DND-41 (cell line): ENCODE data around the gene FOXP1.

ENCODE experiments used
- ATAC-seq: fragments of 200-7000 bp; cut with Tn5 transposase; 3 replicates; pipeline ENCODE4 v1.9.1; 2021; ENCODE audit warnings: low read depth; ENCODE audit not compliant: insufficient read depth
- DNase-seq: peaks from one replicate; pipeline ENCODE4 v3.0.0-alpha.2; 2020
- H2AFZ ChIP-seq: 2 replicates; pipeline ENCODE4 v1.6.0; 2012; ENCODE audit warnings: low read depth, low read length
- H3K27ac ChIP-seq: 2 replicates; pipeline ENCODE4 v1.5.1; 2012; ENCODE audit warnings: low read length, inconsistent platforms
- H3K27me3 ChIP-seq: fragments of 200-600 bp; sonication (generic); 2 replicates; pipeline ENCODE4 v1.6.0; 2012; ENCODE audit warnings: low read length, mild to moderate bottlenecking, inconsistent platforms; ENCODE audit not compliant: insufficient read depth, poor library complexity
- H3K36me3 ChIP-seq: 2 replicates; pipeline ENCODE4 v1.5.1; 2012; ENCODE audit warnings: low read length, inconsistent platforms; ENCODE audit not compliant: insufficient read depth
- H3K4me1 ChIP-seq: 2 replicates; pipeline ENCODE4 v1.5.1; 2012; ENCODE audit warnings: mild to moderate bottlenecking, low read length; ENCODE audit not compliant: insufficient read depth
- H3K4me2 ChIP-seq: 2 replicates; pipeline ENCODE4 v1.6.0; 2012; ENCODE audit warnings: mild to moderate bottlenecking, moderate library complexity, low read length, inconsistent platforms; ENCODE audit not compliant: insufficient read depth
- H3K4me3 ChIP-seq, 2 experiments: fragments of 200-600 bp in 1 of 2; shearing (Covaris generic) in 1 of 2; 2 replicates each; pipeline ENCODE4 v1.5.1; 2012 to 2016; ENCODE audit warnings: inconsistent platforms in 2 of 2, low read length in 2 of 2, mild to moderate bottlenecking in 2 of 2, low read depth in 1 of 2, moderate library complexity in 1 of 2
- H3K79me2 ChIP-seq: 2 replicates; pipeline ENCODE4 v1.6.0; 2012; ENCODE audit warnings: low read length, inconsistent platforms; ENCODE audit not compliant: insufficient read depth
- H3K9ac ChIP-seq: 2 replicates; pipeline ENCODE4 v1.6.0; 2012; ENCODE audit warnings: low read depth, mild to moderate bottlenecking, inconsistent platforms, low read length, moderate library complexity
- H3K9me3 ChIP-seq: 2 replicates; pipeline ENCODE4 v1.5.1; 2012; ENCODE audit warnings: low read length, moderate library complexity, mild to moderate bottlenecking, inconsistent platforms; ENCODE audit not compliant: insufficient read depth, severe bottlenecking
- H4K20me1 ChIP-seq: 2 replicates; pipeline ENCODE4 v1.6.0; 2012; ENCODE audit warnings: low read length; ENCODE audit not compliant: insufficient read depth
- CTCF ChIP-seq: IDR thresholded peaks from 2 replicates; pipeline ENCODE4 v1.5.1; 2012; ENCODE audit warnings: borderline replicate concordance, low read length, moderate library complexity, mild to moderate bottlenecking; ENCODE audit not compliant: poor library complexity, severe bottlenecking; ENCODE audit errors: extremely low read depth
- EZH2 ChIP-seq: IDR thresholded peaks from 3 replicates; pipeline ENCODE4 v1.6.1; 2012; ENCODE audit warnings: borderline replicate concordance, low read depth, mild to moderate bottlenecking, moderate library complexity, low read length, inconsistent platforms; ENCODE audit not compliant: severe bottlenecking

The FOXP1 gene

DNA sequence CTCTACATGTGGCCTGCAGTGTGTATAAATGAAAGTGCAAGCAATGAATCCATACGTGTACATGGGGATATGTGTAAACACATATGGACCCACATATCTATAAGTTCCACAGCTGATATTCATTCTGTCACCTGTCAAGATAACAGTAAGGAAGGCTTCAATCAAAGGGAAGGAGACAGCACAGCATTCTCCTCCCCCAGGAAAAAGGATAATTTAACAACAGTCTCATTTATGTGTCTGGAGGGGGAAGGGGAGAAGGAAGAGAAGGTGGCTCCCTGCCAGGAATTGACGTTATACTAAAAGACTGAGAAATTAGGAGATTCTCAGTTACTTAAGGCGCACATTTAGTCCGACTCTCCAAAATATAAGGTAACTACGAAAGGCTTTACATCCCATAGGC, 345.9 kb downstream of the FOXP1 start:
- Histone ChIP-seq H3K4me1 (no peaks in the 10 kb centered on the region), H3K9ac (no peak overlapping the region)

GRCh38 chr3:71235846-71236245, 347.7 kb downstream of the FOXP1 start:
- Histone ChIP-seq H3K9ac (no peak overlapping the region), H3K4me2 (no peak overlapping the region), H3K79me2 (no peaks in the 10 kb centered on the region), H3K27ac (no peak overlapping the region), H3K9me3 (no peaks in the 10 kb centered on the region), H3K4me3 (no peak overlapping the region), H3K27me3 (no peaks in the 10 kb centered on the region), H4K20me1 (no peaks in the 10 kb centered on the region), H2AFZ (no peak overlapping the region), H3K36me3 (no peaks in the 10 kb centered on the region), H3K4me1 (no peaks in the 10 kb centered on the region)
- no peak for ATAC-seq
- TF ChIP-seq EZH2 (no peak), CTCF (no peak)
- DNase-seq, result no peak

More for the DNA sequence above, 345.9 kb downstream of the FOXP1 start:
- Histone ChIP-seq H3K4me3 (no peak overlapping the region), H3K36me3 (no peaks in the 10 kb centered on the region), H4K20me1 (no peaks in the 10 kb centered on the region), H3K27me3 (no peaks in the 10 kb centered on the region), H3K4me2 (no peak overlapping the region), H3K9me3 (no peaks in the 10 kb centered on the region), H2AFZ (no peak overlapping the region), H3K79me2 (no peaks in the 10 kb centered on the region), H3K27ac (no peak overlapping the region)
- TF ChIP-seq EZH2 (no peak), CTCF (no peak)
- DNase-seq (no peak), ATAC-seq (no peak)

DNA sequence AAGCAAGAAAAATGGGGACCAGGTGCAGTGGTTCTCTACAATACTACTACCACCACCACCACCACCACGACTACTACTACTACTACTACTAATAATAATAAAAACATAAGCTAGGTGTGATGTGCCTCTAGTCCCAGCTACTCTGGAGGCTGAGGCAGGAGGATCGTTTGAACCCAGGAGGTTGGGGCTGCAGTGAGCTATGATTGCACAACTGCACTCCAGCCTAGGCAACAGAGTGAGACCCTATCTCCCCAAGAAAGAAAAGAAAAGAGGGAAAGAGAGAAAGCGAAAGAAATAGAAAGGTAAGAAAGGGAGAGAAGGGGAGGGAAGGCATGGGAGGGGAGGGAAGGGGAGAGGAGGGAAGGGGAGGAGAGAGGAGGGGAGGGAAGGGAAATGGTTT, 350.6 kb downstream of the FOXP1 start:
- no peak overlapping the region for H3K4me2 ChIP-seq
- no peaks in the 10 kb centered on the region for H3K9me3 ChIP-seq
- no peaks in the 10 kb centered on the region for H3K79me2 ChIP-seq
- DNase-seq, result no peak
- no peak overlapping the region for H3K9ac ChIP-seq
- no peak overlapping the region for H2AFZ ChIP-seq
- no peak for ATAC-seq
- peaks cover 8% of the 10 kb centered on the region for H3K4me1 ChIP-seq
- no peak overlapping the region for H3K27ac ChIP-seq
- no peak for TF ChIP-seq CTCF
- no peak for TF ChIP-seq EZH2
- no peaks in the 10 kb centered on the region for H4K20me1 ChIP-seq
- no peak overlapping the region for H3K4me3 ChIP-seq
- no peaks in the 10 kb centered on the region for H3K36me3 ChIP-seq
- no peaks in the 10 kb centered on the region for H3K27me3 ChIP-seq

DNA sequence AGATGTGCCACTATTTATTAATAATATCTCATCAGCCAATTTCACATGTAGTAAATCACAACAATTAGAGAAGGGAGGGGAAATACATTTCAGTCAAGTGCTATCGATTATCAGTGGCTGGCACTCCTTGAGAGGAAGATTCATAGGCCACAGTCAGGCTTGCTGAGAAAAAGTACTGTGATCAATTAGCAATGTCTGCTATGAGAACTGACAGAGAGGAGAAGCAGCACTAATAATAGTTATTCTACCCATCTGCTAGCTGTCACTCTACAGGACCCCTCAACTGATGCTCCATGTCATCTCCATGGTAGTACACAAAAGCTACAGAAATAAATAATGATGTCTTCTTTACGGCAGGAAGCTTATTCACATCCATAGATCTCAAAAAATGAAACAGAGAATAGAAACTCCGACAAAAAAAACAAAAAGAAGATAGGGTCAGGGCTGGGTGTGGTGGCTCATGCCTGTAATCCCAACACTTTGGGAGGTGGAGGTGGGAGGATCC, 351.3 kb downstream of the FOXP1 start:
- TF ChIP-seq EZH2 (no peak), CTCF (no peak)
- H3K79me2 ChIP-seq, result no peaks in the 10 kb centered on the region
- H4K20me1 ChIP-seq, result no peaks in the 10 kb centered on the region
- no peak overlapping the region for H3K4me2 ChIP-seq
- no peak overlapping the region for H2AFZ ChIP-seq
- H3K27me3 ChIP-seq, result no peaks in the 10 kb centered on the region
- H3K27ac ChIP-seq, result no peak overlapping the region
- H3K9ac ChIP-seq, result no peak overlapping the region
- no peaks in the 10 kb centered on the region for H3K9me3 ChIP-seq
- no peak overlapping the region for H3K4me3 ChIP-seq
- H3K36me3 ChIP-seq, result no peaks in the 10 kb centered on the region
- H3K4me1 ChIP-seq, result peaks cover 15% of the 10 kb centered on the region
- DNase-seq (no peak), ATAC-seq (no peak)
